GM12801 (cell line): ENCODE measurements around the gene OR1I1.

Experiments used
- CTCF ChIP-seq: IDR thresholded peaks from one replicate; pipeline ENCODE4 v1.5.1; 2011; ENCODE audit warnings: control low read depth; ENCODE audit not compliant: insufficient read length; ENCODE audit errors: extremely low read depth

The OR1I1 gene

GRCh38 chr19:15101479-15102082 is 19.6 kb downstream of the OR1I1 start:
- TF ChIP-seq CTCF = no peak

GRCh38 chr19:15104003-15104402 is 22.0 kb downstream of the OR1I1 start:
- no peak for TF ChIP-seq CTCF

- TF ChIP-seq CTCF = no peak
These were observed 22.4 kb downstream of the OR1I1 start for GRCh38 chr19:15104411-15104810.

GRCh38 chr19:15105044-15105443 is 23.0 kb downstream of the OR1I1 start:
- TF ChIP-seq CTCF = no peak

GRCh38 chr19:15107061-15108010 is 25.3 kb downstream of the OR1I1 start, which contains the start of gene SYDE1:
SYDE1 (plus strand) TSS chr19:15107401; CDS start chr19:15107434, 33 bp downstream.
- no peak for TF ChIP-seq CTCF

GRCh38 chr19:15108145-15108844 is 26.3 kb downstream of the OR1I1 start:
- TF ChIP-seq CTCF = no peak
